Activated naive CD4-positive, alpha-beta T cell treated with anti-CD3 and anti-CD28 coated beads, Interleukin-2, amount 50 U/mL, for 16 hours (primary cell): Measurements from ENCODE around the gene ZNF91.
"Not testable (repeated sequence)": the region's sequence is repeated elsewhere in the genome, so short reads cannot be mapped to it uniquely, and the experiment has no call there.

Source experiments
- DNase-seq: peaks from one replicate; pipeline ENCODE4 v3.0.0-alpha.2; 2020

ZNF91 gene

DNA sequence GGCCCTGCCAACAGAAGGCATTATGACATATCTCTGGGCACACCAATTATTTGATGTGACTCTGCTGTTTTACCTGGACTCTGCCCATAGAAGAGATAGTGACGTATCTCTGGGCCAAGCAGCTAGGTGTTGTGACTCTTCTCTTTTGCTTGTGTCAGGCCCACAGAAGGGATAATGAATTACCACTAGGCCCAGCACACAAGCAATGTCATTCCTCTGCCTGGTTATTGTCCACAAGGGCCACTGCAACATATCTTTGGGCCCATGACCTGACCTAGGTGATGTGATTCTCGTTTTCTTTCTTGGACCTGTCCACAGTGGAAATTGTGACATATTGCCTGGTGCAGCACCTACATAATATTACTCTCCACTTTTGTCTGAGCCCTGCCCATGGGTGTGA, 80.0 kb downstream of the ZNF91 start:
- DNase-seq, result no peak

DNA sequence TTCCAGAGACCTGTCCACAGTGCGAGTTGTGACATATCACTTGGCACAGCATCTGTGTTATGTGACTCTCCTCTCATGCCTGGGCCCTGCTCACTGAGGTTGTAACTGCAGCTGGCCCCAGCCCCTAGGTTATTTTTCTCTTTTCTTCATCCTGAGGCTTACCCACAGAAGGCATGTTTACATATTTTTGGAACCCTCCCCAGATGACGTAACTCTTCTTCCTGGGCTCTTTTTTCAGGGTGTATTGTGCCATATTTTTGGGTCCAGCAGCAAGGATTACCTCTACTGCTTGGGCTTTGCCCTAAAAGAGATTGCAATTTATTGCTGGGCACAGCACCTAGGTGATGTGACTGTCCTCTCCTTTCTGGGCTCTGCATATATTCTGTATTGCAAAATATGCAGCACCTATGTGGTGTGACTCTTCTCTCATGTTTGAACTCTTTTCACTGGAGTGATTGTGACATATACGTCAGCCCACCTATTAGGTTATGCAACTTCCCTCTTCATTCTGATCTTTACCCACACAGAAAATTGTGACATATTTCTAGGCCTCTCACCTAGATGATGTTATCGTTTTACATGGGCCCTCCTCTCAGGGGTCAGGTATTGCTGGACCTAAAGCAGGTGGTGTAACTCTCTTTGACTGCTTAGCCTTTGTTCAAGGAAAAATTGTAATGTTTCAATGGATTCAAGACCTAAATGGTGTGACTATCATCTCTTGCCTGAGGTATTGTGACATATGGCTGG, 80.6 kb downstream of the ZNF91 start:
- no peak for DNase-seq

GRCh38 chr19:23313196-23313595, 82.1 kb downstream of the ZNF91 start:
- DNase-seq, result no peak

DNA sequence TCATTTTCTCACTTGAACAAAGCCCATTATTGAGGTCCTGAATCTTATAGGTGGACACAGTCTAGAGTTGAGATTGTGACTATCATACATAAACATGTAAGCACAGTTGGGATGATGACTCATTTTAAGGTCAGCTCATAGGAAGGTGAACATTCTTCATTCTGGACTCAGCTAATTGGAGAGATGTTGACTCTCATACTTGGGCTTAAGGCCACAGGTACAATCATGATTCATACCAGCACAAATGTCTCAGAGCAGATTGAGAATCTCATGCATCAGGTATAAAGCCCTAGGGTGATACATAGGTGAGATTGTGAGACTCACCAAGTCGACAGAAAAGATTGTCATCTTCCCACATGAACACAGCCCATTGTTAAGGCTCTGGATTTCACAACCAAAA, 82.8 kb downstream of the ZNF91 start:
- no peak for DNase-seq

DNA sequence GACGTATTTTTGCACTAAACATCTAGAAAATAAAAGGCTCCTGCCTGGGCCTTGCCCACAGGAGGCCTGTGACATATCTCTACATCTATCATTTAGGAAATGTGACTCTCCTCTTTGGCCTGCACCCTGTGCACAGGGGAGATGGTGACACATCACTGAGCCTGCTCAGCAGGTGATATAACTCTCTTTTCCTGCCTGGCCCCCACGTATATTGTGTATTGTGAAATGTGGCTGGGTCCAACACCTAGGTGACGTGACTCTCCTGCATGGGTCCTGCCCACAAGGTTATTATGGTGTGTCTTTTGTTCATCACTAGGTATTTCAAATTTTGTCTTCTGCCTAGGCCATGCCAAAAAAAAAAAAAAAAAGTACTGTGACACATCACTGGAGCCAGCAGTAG, 83.7 kb downstream of the ZNF91 start:
- no peak for DNase-seq

GRCh38 chr19:23310729-23311211, 84.5 kb downstream of the ZNF91 start:
- DNase-seq, result no peak

- no peak for DNase-seq
Observed at GRCh38 chr19:23309926-23310325, 85.3 kb downstream of the ZNF91 start.

DNA sequence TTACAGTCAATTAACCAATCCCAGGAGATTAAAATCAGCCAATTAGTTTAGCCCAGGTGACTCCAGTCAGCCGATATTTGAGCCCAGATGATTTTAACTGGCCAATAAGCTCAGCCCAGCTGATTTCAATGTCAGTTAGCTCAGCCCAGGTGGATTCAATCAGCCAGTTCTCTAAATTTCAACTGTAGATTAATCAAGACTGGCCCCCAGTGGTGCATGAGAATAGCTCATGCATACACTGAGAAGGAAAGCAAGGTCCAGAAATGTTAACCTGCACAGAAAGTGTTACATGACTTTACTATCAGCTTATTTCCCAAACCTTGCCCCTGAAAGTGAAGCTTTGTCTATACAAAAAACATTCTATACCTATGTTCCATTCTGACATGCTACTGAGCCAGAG, 89.7 kb downstream of the ZNF91 start:
- no peak for DNase-seq

- no peak for DNase-seq
Observed at GRCh38 chr19:23304238-23304637, 91.0 kb downstream of the ZNF91 start.

DNA sequence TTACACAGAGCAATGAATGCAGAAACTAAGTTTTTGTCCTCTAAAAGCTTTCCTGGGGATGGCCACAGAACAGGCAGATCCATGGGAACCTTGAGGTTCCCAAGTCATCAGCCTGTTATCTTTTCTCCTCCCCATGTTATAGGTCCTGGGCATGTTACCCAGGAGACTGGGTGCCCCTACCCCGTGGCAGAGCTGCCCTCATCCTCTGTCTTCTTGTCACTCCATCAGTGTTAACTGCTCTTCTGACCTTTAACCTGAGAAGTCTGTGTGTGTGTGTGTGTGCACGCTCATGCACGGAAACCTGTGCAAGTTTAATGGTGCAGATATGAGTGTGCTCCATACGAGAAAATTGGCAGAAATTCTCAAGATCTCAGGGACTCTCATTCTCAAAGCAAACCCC, 101.1 kb downstream of the ZNF91 start:
- DNase-seq, result no peak

GRCh38 chr19:23289966-23290365, 105.3 kb downstream of the ZNF91 start:
- DNase-seq, result not testable (repeated sequence)
